HL-60 (cell line): ENCODE data around the gene SOWAHC.

Experiments used
- DNase-seq, 2 experiments: peaks; one replicate each; pipeline ENCODE4 v3.0.0-alpha.2; 2010 to 2020; ENCODE audit warnings: low read depth in 1 of 2, low spot score in 1 of 2
- H3K27ac ChIP-seq: fragments of 250-450 bp; sonication (Bioruptor Pico); replicated peaks from 2 replicates; pipeline ENCODE4 v1.5.1; 2020; ENCODE audit warnings: mild to moderate bottlenecking, moderate library complexity
- H3K27me3 ChIP-seq: fragments of 250-450 bp; sonication (Bioruptor Pico); 2 replicates; pipeline ENCODE4 v1.5.1; 2021; ENCODE audit warnings: mild to moderate bottlenecking, moderate library complexity; ENCODE audit not compliant: insufficient read depth, poor library complexity, severe bottlenecking
- H3K4me3 ChIP-seq: replicated peaks from 2 replicates; pipeline ENCODE4 v1.5.1; 2011; ENCODE audit warnings: mild to moderate bottlenecking, control low read depth, low read length; ENCODE audit not compliant: insufficient read depth
- GABPA ChIP-seq: IDR thresholded peaks from 2 replicates; pipeline ENCODE4 v1.6.1; 2012; ENCODE audit warnings: low read depth
- POLR2AphosphoS5 ChIP-seq: IDR thresholded peaks from 2 replicates; pipeline ENCODE4 v1.6.1; 2012; ENCODE audit warnings: low read depth
- SPI1 ChIP-seq: IDR thresholded peaks from 2 replicates; pipeline ENCODE4 v1.6.1; 2012; ENCODE audit warnings: low read depth, mild to moderate bottlenecking, borderline replicate concordance
- TF ChIP-seq, protein P1 (sequence below): IDR thresholded peaks from one replicate; pipeline ENCODE4 v1.5.1; 2011; ENCODE audit warnings: low read length, control low read depth, inconsistent platforms; ENCODE audit not compliant: insufficient read depth
- TF ChIP-seq, protein P2 (sequence below): IDR thresholded peaks from 2 replicates; pipeline ENCODE4 v1.6.1; 2012; ENCODE audit warnings: low read depth; ENCODE audit not compliant: insufficient replicate concordance

SOWAHC gene

DNA sequence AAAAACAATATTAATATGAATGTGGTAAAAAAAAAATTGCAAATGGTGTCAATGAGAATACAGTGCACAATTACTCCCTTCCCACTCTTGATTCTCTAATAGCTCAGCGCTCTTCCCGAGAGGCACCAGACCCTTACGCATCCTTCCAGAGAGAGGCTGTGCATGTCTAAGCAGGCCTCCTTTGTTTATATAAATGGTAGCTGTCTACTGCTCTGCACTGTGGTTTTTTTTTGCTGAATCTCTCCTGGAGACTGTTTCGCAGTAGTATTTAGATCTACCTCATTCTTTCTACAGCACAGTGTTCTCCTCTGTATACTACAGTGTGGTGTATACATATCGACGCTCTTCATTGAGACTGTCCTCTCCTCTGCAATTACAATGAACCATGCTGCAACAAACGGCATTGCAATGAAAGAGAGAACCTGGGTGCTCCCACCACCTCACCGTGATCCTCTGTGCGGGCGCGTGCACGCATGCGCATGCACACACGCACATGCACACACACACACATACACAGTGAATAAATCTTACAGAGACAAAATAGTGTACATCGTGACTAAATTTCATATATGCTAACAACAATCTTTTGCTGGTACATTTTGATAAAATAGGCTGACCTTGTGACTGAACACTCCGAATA is 19.8 kb upstream of the SOWAHC start:
- H3K27ac ChIP-seq, result no peak overlapping the region
- no peak overlapping the region for H3K4me3 ChIP-seq
- no peak for DNase-seq
- no peaks in the 10 kb centered on the region for H3K27me3 ChIP-seq
- TF ChIP-seq SPI1, result no peak
- no peak for TF ChIP-seq GABPA
- TF ChIP-seq, protein P1, sequence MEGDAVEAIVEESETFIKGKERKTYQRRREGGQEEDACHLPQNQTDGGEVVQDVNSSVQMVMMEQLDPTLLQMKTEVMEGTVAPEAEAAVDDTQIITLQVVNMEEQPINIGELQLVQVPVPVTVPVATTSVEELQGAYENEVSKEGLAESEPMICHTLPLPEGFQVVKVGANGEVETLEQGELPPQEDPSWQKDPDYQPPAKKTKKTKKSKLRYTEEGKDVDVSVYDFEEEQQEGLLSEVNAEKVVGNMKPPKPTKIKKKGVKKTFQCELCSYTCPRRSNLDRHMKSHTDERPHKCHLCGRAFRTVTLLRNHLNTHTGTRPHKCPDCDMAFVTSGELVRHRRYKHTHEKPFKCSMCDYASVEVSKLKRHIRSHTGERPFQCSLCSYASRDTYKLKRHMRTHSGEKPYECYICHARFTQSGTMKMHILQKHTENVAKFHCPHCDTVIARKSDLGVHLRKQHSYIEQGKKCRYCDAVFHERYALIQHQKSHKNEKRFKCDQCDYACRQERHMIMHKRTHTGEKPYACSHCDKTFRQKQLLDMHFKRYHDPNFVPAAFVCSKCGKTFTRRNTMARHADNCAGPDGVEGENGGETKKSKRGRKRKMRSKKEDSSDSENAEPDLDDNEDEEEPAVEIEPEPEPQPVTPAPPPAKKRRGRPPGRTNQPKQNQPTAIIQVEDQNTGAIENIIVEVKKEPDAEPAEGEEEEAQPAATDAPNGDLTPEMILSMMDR, result no peak
- no peak for TF ChIP-seq POLR2AphosphoS5
- TF ChIP-seq, protein P2, sequence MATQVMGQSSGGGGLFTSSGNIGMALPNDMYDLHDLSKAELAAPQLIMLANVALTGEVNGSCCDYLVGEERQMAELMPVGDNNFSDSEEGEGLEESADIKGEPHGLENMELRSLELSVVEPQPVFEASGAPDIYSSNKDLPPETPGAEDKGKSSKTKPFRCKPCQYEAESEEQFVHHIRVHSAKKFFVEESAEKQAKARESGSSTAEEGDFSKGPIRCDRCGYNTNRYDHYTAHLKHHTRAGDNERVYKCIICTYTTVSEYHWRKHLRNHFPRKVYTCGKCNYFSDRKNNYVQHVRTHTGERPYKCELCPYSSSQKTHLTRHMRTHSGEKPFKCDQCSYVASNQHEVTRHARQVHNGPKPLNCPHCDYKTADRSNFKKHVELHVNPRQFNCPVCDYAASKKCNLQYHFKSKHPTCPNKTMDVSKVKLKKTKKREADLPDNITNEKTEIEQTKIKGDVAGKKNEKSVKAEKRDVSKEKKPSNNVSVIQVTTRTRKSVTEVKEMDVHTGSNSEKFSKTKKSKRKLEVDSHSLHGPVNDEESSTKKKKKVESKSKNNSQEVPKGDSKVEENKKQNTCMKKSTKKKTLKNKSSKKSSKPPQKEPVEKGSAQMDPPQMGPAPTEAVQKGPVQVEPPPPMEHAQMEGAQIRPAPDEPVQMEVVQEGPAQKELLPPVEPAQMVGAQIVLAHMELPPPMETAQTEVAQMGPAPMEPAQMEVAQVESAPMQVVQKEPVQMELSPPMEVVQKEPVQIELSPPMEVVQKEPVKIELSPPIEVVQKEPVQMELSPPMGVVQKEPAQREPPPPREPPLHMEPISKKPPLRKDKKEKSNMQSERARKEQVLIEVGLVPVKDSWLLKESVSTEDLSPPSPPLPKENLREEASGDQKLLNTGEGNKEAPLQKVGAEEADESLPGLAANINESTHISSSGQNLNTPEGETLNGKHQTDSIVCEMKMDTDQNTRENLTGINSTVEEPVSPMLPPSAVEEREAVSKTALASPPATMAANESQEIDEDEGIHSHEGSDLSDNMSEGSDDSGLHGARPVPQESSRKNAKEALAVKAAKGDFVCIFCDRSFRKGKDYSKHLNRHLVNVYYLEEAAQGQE, result no peak

DNA sequence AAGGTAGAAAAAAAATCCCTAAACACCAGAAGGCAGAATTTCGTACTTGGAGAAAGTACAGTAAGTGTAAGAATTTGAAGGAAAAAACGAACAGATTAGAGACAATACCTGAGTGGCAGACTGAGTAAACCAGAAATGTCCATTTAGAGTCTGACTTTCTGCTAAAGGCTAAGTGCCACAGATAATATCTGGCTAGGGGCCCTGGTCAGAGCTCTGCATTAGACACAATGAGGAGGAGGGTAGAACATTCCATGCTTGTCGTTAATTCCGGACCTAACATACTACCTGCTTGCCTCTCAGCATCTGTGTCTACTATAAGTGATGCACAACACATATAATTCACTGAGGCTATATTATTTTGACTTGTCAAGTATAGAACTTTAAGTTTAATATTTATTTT is 18.5 kb upstream of the SOWAHC start:
- Histone ChIP-seq H3K27me3 (no peaks in the 10 kb centered on the region), H3K4me3 (no peak overlapping the region), H3K27ac (no peak overlapping the region)
- DNase-seq, result no peak
- TF ChIP-seq, protein P2, result no peak
- TF ChIP-seq, protein P1, result no peak
- TF ChIP-seq SPI1 (no peak), POLR2AphosphoS5 (no peak), GABPA (no peak)

DNA sequence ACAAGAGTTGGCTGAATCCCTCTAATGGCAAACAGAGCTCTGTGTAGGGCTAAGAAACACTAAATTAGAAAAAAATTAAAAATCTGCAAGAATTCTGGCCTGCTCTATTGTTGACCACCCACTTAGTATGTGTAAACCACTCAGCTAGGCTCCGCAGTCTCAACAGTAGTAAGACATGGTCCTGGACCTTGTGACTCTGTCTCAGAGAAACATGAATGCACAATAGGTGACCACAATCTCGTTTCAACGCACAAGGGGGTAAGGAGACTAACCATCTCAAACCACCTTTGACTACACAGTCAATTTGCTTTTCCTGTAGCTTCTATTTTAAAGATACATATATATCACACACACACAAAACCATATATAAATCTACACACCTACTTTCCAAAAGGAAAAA is 16.9 kb upstream of the SOWAHC start:
- Histone ChIP-seq H3K4me3 (no peak overlapping the region), H3K27ac (no peak overlapping the region), H3K27me3 (peaks cover 3% of the 10 kb centered on the region)
- TF ChIP-seq, protein P1, result no peak
- TF ChIP-seq, protein P2, result no peak
- no peak for TF ChIP-seq POLR2AphosphoS5
- TF ChIP-seq SPI1, result no peak
- no peak for TF ChIP-seq GABPA
- DNase-seq, result no peak
